Measurements from ENCODE around the gene SLC25A27.

Gene SLC25A27

DNA sequence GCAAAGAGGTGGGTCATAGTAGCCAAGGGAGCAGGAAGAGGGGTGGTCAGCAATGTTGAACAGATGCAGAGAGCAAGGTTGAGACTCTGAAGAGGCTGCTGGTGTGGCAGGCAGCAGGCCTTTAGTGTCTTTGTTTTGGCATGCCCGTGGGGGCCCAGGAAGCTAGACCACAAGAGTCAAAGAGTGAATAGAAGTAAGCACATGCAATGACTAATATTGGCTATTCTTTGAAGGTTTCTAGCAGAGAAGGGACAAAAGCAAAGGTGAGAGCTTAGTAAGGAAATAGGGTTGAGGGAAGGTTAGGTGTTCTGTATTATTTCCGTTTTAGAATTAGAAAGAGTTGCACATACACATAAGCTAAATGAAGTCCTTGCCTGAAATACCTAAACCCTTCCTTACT, 53.7 kb downstream of the SLC25A27 start:
- no peak for DNase-seq

DNA sequence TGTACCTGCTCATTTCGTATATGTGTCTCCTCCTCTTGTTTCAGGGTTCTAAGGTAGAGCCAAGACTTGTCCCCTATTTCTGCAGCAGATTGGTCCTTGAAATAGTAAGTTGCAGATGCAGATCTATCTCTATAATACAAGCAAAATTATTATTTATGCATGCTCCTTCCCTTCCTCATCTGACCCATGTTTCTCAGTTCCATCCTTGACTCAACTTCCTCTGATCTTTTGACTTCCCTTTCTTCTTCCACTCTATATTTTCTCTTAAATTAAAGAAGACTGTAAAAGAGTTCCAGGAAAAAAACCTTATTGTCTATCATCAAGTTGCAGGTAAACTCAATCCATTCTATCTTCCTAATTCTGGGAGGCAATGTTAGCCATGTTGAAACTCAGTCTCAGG, 58.7 kb downstream of the SLC25A27 start:
- no peak for DNase-seq

- DNase-seq: no peak
Observed at GRCh38 chr6:46715141-46715540, 62.4 kb downstream of the SLC25A27 start.

DNA sequence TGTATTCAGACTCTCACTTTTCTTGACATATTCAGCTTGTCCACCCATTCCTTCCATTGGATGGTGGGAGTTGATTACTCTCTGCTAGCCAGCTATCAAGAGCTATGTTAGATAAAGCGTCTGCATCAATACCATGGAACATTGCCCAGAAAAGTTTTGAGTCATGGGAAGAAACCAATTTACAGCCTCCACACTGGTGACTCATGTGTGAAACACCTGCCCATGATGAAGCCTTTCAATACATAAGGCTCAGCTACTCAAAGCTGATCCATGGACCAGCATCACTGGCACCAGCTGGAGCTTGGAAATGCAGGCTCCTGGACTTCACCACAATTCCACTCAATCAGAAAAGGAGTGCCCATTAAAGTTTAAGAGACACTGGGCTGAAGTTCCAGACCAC, 66.3 kb downstream of the SLC25A27 start:
- peak in 1 of 58 donors; percentile 3 for DNase-seq

- no peak for DNase-seq
Observed at GRCh38 chr6:46720401-46720800, 67.6 kb downstream of the SLC25A27 start.
